Neuronal stem cell (in vitro differentiated cells): ENCODE measurements around the gene UNC5C.

ENCODE experiments used
- DNase-seq: peaks from one replicate; pipeline ENCODE4 v3.0.0-alpha.2; 2013; ENCODE audit warnings: low spot score
- H2AFZ ChIP-seq: one replicate; pipeline ENCODE4 v1.6.1; 2013; ENCODE audit warnings: mild to moderate bottlenecking, low read length, inconsistent platforms
- H2AK5ac ChIP-seq: 2 replicates; pipeline ENCODE4 v1.6.1; 2013; ENCODE audit warnings: low read depth, mild to moderate bottlenecking, inconsistent platforms, low read length, moderate library complexity, mixed read lengths
- H2BK120ac ChIP-seq: 2 replicates; pipeline ENCODE4 v1.6.1; 2013; ENCODE audit warnings: low read depth, mild to moderate bottlenecking, inconsistent platforms, low read length, moderate library complexity, mixed read lengths
- H2BK12ac ChIP-seq: one replicate; pipeline ENCODE4 v1.6.1; 2013; ENCODE audit warnings: low read length, inconsistent platforms
- H2BK15ac ChIP-seq: 2 replicates; pipeline ENCODE4 v1.6.1; 2013; ENCODE audit warnings: mild to moderate bottlenecking, low read length, inconsistent platforms, mixed read lengths
- H2BK5ac ChIP-seq: one replicate; pipeline ENCODE4 v1.6.1; 2013; ENCODE audit warnings: inconsistent platforms, mild to moderate bottlenecking, low read length, moderate library complexity
- H3K14ac ChIP-seq: one replicate; pipeline ENCODE4 v1.6.1; 2013; ENCODE audit warnings: low read length, inconsistent platforms
- H3K18ac ChIP-seq: 2 replicates; pipeline ENCODE4 v1.6.1; 2013; ENCODE audit warnings: low read length, inconsistent platforms
- H3K23ac ChIP-seq: 2 replicates; pipeline ENCODE4 v1.6.1; 2013; ENCODE audit warnings: low read depth, mild to moderate bottlenecking, mixed read lengths, low read length, inconsistent platforms; ENCODE audit not compliant: poor library complexity
- H3K27ac ChIP-seq: replicated peaks from 3 replicates; pipeline ENCODE4 v1.5.1; 2013; ENCODE audit warnings: low read length, inconsistent platforms
- H3K27me3 ChIP-seq, 3 experiments: 2 replicates each; pipeline ENCODE4 v1.6.1; 2013; ENCODE audit warnings: low read length in 3 of 3, mild to moderate bottlenecking in 2 of 3, inconsistent platforms in 1 of 3, low read depth in 1 of 3, mixed read lengths in 1 of 3, moderate library complexity in 1 of 3; ENCODE audit not compliant: control insufficient read depth in 3 of 3, insufficient read depth in 3 of 3
- H3K36me3 ChIP-seq, 2 donors: replicated peaks in 1 of 2; 2 replicates each; pipeline ENCODE4 v1.6.1; 2013; ENCODE audit warnings: low read length in 2 of 2; ENCODE audit not compliant: control insufficient read depth in 2 of 2, insufficient read depth in 2 of 2
- H3K4ac ChIP-seq: 2 replicates; pipeline ENCODE4 v1.6.1; 2013; ENCODE audit warnings: inconsistent platforms, mild to moderate bottlenecking, low read length, moderate library complexity
- H3K4me1 ChIP-seq, 2 donors: 1 replicate in 1 of 2; 2 replicates in 1 of 2; pipeline ENCODE4 v1.6.1; 2013; ENCODE audit warnings: low read length in 2 of 2, low read depth in 1 of 2; ENCODE audit not compliant: control insufficient read depth in 2 of 2, insufficient read depth in 1 of 2
- H3K4me2 ChIP-seq: one replicate; pipeline ENCODE4 v1.6.1; 2013; ENCODE audit warnings: mild to moderate bottlenecking, low read length, inconsistent platforms; ENCODE audit not compliant: insufficient read depth, poor library complexity, severe bottlenecking
- H3K4me3 ChIP-seq, 2 donors: 2 replicates each; pipeline ENCODE4 v1.5.1; 2013; ENCODE audit warnings: low read length in 2 of 2, mild to moderate bottlenecking in 2 of 2, inconsistent platforms in 1 of 2, moderate library complexity in 1 of 2
- H3K79me1 ChIP-seq: one replicate; pipeline ENCODE4 v1.6.1; 2013; ENCODE audit warnings: low read depth, mild to moderate bottlenecking, inconsistent platforms, low read length, moderate library complexity
- H3K9ac ChIP-seq: one replicate; pipeline ENCODE4 v1.6.1; 2013; ENCODE audit warnings: mild to moderate bottlenecking, low read depth, low read length, inconsistent platforms; ENCODE audit not compliant: poor library complexity
- H3K9me3 ChIP-seq, 2 donors: replicated peaks in 1 of 2; 2 replicates each; pipeline versions ENCODE3 to v1.6.1; 2013; ENCODE audit warnings: low read length in 2 of 2, mild to moderate bottlenecking in 2 of 2, inconsistent platforms in 1 of 2, low read depth in 1 of 2, mixed read lengths in 1 of 2, moderate library complexity in 1 of 2; ENCODE audit not compliant: control insufficient read depth in 2 of 2, insufficient read depth in 1 of 2
- H4K8ac ChIP-seq: one replicate; pipeline ENCODE4 v1.6.1; 2013; ENCODE audit warnings: low read depth, mild to moderate bottlenecking, inconsistent platforms, low read length, moderate library complexity
- H4K91ac ChIP-seq: one replicate; pipeline ENCODE4 v1.6.1; 2013; ENCODE audit warnings: low read length, low read depth, mild to moderate bottlenecking, inconsistent platforms; ENCODE audit not compliant: poor library complexity
- WGBS, 2 donors: extraction: QIAGEN DNeasy Blood & Tissue Kit; methylation state at CpG; one replicate each; pipeline ENCODE4 v1.1.7; 2013; ENCODE audit warnings: missing lambda C conversion rate in 2 of 2, mixed read lengths in 1 of 2; ENCODE audit not compliant: insufficient read length in 2 of 2, insufficient replicate concordance in 1 of 2; ENCODE audit errors: extremely low coverage in 2 of 2; 5-methylcytosine and 5-hydroxymethylcytosine counted together

The UNC5C gene

DNA sequence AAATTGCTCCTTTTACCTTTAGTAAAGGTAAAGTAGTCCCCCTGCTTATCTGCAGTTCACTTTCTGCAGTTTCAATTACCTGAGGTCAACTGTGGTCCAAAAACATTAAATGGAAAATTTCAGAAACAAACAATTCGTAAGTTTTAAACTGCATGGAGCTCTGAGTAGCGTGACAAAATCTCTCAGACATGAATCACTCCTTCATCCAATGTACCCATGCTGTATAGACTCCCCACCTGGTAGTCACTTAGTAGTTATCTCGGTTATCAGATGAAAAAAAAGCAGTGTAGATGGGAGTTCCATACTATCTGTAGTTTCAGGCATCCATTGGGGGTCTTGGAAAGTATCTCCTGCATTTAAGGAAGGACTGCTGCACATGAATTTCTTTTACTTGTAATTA, 7.7 kb downstream of the UNC5C start:
- DNase-seq, result no peak

DNA sequence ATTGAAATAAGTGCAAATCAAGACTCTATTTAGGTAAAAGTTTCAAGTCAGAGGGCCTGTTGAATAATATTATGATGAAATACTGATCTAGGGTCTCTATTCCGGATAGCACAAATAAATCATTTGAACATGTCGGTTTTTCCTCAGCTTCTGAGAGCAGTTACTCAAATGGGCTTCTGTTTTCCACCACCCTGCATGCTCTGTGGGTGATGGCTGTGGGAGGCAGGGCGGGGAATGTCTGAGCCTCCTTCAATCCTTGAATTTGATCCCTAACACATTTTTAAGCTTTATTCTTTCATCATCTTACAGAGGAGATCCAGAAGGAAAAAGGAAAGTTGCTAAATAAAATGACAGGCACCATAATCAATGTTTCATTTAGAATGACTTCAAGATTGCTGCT, 8.5 kb downstream of the UNC5C start:
- Histone ChIP-seq H3K4me3 (no peak overlapping the region), H4K8ac (no peak overlapping the region), H3K4ac (no peak overlapping the region), H4K91ac (no peak overlapping the region), H3K27ac (no peak overlapping the region), H2BK5ac (no peak overlapping the region), H2AFZ (no peak overlapping the region), H3K23ac (no peak overlapping the region), H3K4me1 (peaks cover 0 to 5% of the 10 kb centered on the region in 2 donors), H3K79me1 (no peaks in the 10 kb centered on the region), H3K27me3 (no peaks in the 10 kb centered on the region), H3K18ac (no peak overlapping the region), H3K36me3 (no peaks in the 10 kb centered on the region), H3K4me2 (no peak overlapping the region), H2BK12ac (no peak overlapping the region), H3K14ac (no peak overlapping the region), H3K9ac (no peak overlapping the region), H2AK5ac (no peak overlapping the region), H3K9me3 (no peaks in the 10 kb centered on the region), H2BK120ac (no peak overlapping the region), H2BK15ac (no peak overlapping the region)
- DNase-seq, result no peak
- no CpG with 5 or more reads among the region's 3 CpGs for WGBS, 2 donors

More for the DNA sequence above, 7.7 kb downstream of the UNC5C start:
- H2BK120ac ChIP-seq, result no peak overlapping the region
- no peak overlapping the region for H3K4ac ChIP-seq
- no peaks in the 10 kb centered on the region for H3K9me3 ChIP-seq
- no peak overlapping the region for H3K4me2 ChIP-seq
- no CpG with 5 or more reads among the region's 3 CpGs for WGBS, 2 donors
- no peak overlapping the region for H3K14ac ChIP-seq
- no peak overlapping the region for H3K9ac ChIP-seq
- H4K8ac ChIP-seq, result no peak overlapping the region
- H3K27me3 ChIP-seq, result no peaks in the 10 kb centered on the region
- no peak overlapping the region for H2BK15ac ChIP-seq
- no peaks in the 10 kb centered on the region for H3K36me3 ChIP-seq
- no peak overlapping the region for H3K27ac ChIP-seq
- no peak overlapping the region for H2AFZ ChIP-seq
- no peak overlapping the region for H3K18ac ChIP-seq
- no peak overlapping the region for H3K4me3 ChIP-seq
- no peak overlapping the region for H2AK5ac ChIP-seq
- H3K4me1 ChIP-seq, result peaks cover 0 to 12% of the 10 kb centered on the region in 2 donors
- no peak overlapping the region for H3K23ac ChIP-seq
- no peak overlapping the region for H2BK5ac ChIP-seq
- no peak overlapping the region for H4K91ac ChIP-seq
- no peaks in the 10 kb centered on the region for H3K79me1 ChIP-seq
- no peak overlapping the region for H2BK12ac ChIP-seq

DNA sequence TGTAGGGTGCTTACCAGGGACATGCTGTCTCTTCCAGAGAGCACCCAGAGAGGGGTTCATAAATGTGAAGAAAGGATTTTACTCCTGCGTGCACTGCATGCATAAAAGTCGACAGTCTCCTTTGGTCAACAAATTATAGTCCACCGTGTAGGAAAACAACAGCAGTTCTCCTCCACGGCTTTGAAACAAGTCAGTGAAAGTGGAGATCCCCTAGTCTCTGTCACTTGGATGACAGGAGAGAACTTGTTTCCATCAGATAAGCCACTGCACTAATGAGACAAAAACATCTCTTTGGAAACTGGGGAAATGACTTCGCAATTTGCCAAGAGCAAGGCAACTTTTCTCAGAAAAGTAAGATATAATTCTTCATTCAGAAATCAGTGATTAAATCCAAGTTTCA, 9.7 kb downstream of the UNC5C start:
- H3K4me1 ChIP-seq, result no peaks in the 10 kb centered on the region
- no peak overlapping the region for H2BK120ac ChIP-seq
- no peak overlapping the region for H2BK15ac ChIP-seq
- no CpG with 5 or more reads among the region's 5 CpGs for WGBS, 2 donors
- H3K36me3 ChIP-seq, result no peaks in the 10 kb centered on the region
- H4K8ac ChIP-seq, result no peak overlapping the region
- no peak overlapping the region for H2BK12ac ChIP-seq
- no peak overlapping the region for H2AFZ ChIP-seq
- no peaks in the 10 kb centered on the region for H3K27me3 ChIP-seq
- H4K91ac ChIP-seq, result no peak overlapping the region
- H3K9ac ChIP-seq, result no peak overlapping the region
- H3K27ac ChIP-seq, result no peak overlapping the region
- no peak overlapping the region for H3K4me3 ChIP-seq
- no peak overlapping the region for H2BK5ac ChIP-seq
- no peak overlapping the region for H3K18ac ChIP-seq
- no peak overlapping the region for H3K23ac ChIP-seq
- no peaks in the 10 kb centered on the region for H3K9me3 ChIP-seq
- no peak overlapping the region for H3K4ac ChIP-seq
- no peaks in the 10 kb centered on the region for H3K79me1 ChIP-seq
- no peak overlapping the region for H2AK5ac ChIP-seq
- no peak for DNase-seq
- no peak overlapping the region for H3K4me2 ChIP-seq
- H3K14ac ChIP-seq, result no peak overlapping the region

DNA sequence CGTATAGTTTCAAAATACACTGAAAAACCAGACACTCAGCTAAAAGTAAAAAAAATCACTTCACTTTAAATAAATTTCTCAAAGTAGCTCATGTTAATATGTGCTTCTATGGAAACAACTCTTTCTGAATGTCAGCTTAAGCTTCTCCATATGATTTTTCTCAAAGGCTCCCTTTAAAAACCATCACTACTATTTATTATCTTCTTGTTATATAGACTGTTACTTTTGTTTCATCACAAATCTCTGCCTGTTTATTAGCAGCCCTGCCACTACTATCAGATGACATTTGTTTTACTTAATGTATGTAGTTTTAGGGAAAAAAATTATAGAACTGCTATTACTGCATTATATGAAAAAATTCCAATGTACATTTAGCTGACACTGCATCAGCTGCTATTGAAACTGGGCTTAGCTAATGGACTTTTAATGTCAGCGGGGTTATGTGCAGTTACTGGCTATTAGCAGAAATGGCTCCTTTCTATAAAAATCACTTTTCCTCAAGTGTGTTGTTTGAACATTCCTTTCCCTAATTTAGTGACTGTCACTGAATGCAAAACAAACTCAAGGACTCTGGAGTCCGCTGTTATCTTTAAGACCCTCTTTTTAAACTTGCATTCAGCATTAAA, 10.8 kb downstream of the UNC5C start:
- no peak for DNase-seq
- H2BK5ac ChIP-seq, result no peak overlapping the region
- whole genome bisulfite sequencing, 2 donors, result no CpG with 5 or more reads among the region's 3 CpGs
- H2BK120ac ChIP-seq, result no peak overlapping the region
- no peak overlapping the region for H2AFZ ChIP-seq
- H3K4me3 ChIP-seq, result no peak overlapping the region
- H3K9me3 ChIP-seq, result no peaks in the 10 kb centered on the region
- H2AK5ac ChIP-seq, result no peak overlapping the region
- no peaks in the 10 kb centered on the region for H3K36me3 ChIP-seq
- no peak overlapping the region for H2BK15ac ChIP-seq
- H3K14ac ChIP-seq, result no peak overlapping the region
- no peaks in the 10 kb centered on the region for H3K27me3 ChIP-seq
- H3K79me1 ChIP-seq, result no peaks in the 10 kb centered on the region
- H4K8ac ChIP-seq, result no peak overlapping the region
- H3K9ac ChIP-seq, result no peak overlapping the region
- H3K4ac ChIP-seq, result no peak overlapping the region
- no peak overlapping the region for H3K27ac ChIP-seq
- no peak overlapping the region for H3K4me2 ChIP-seq
- no peak overlapping the region for H3K18ac ChIP-seq
- no peaks in the 10 kb centered on the region for H3K4me1 ChIP-seq
- H3K23ac ChIP-seq, result no peak overlapping the region
- H4K91ac ChIP-seq, result no peak overlapping the region
- no peak overlapping the region for H2BK12ac ChIP-seq
